HepG2 (cell line): ENCODE measurements around the gene PNLIPRP1. TPM values are rescaled to one million over a fixed set of nuclear protein-coding genes. Genes with fewer than 3 reads are reported as not detected.

Experiments used
- ATAC-seq: fragments of 200-7000 bp; cut with Tn5 transposase; 3 replicates; pipeline ENCODE4 v1.9.1; 2020; ENCODE audit warnings: mild to moderate bottlenecking, moderate library complexity
- BruUV-seq: library from RNA; stranded (reverse); fragments of 400-500 nt; replicated peaks from 2 replicates; lab custom pipeline; 2021; lab: Mats Ljungman, UMichigan
- CTCF ChIA-PET: fragments of 300-600 bp; formaldehyde crosslinking; extraction: SDS; loops from one replicate; lab custom pipeline; 2021; ENCODE audit warnings: low total read pairs, inconsistent platforms, low intra/inter-chr PET ratio; lab: Yijun Ruan, JAX
- POLR2A ChIA-PET: fragments of 350-600 bp; sonication (Branson Sonifier 250); formaldehyde crosslinking; loops from one replicate; lab custom pipeline; 2020; ENCODE audit warnings: antibody characterized with exemption, inconsistent platforms; lab: Yijun Ruan, JAX
- DNase-seq: peaks from one replicate; pipeline ENCODE4 v3.0.0-alpha.2; 2015; ENCODE audit warnings: low spot score
- FAIRE-seq: peaks from 3 replicates; lab custom pipeline; 2011; peaks lifted over from hg19 to GRCh38; lab: Jason Lieb, UNC
- H2AFZ ChIP-seq: one replicate; pipeline ENCODE4 v1.6.1; 2011; ENCODE audit warnings: low read length, inconsistent platforms
- H3K27ac ChIP-seq: fragments of 300-600 bp; 3 replicates; pipeline ENCODE4 v1.8.0; 2011; ENCODE audit warnings: mixed run types, mild to moderate bottlenecking, mixed read lengths, low read length, inconsistent platforms; ENCODE audit not compliant: insufficient read depth; ENCODE audit errors: extremely low read length
- H3K27me3 ChIP-seq, 2 experiments: fragments of 200-600 bp in 1 of 2; 2 replicates in 1 of 2; 3 replicates in 1 of 2; pipeline versions ENCODE4 v1.6.0 to v1.8.0; 2011; ENCODE audit warnings: low read length in 2 of 2, mild to moderate bottlenecking in 2 of 2, moderate library complexity in 2 of 2, inconsistent platforms in 1 of 2; ENCODE audit not compliant: insufficient read depth in 2 of 2, control insufficient read depth in 1 of 2
- H3K36me3 ChIP-seq, 2 experiments: fragments of 200-600 bp in 1 of 2; replicated peaks in 1 of 2; 2 replicates in 1 of 2; 3 replicates in 1 of 2; pipeline versions ENCODE4 v1.5.1 to v1.8.0; 2011; ENCODE audit warnings: low read length in 2 of 2, inconsistent platforms in 1 of 2; ENCODE audit not compliant: insufficient read depth in 2 of 2, control insufficient read depth in 1 of 2
- H3K4me1 ChIP-seq: 2 replicates; pipeline ENCODE4 v1.5.1; 2012; ENCODE audit warnings: low read length, inconsistent platforms; ENCODE audit not compliant: insufficient read depth
- H3K4me2 ChIP-seq: 2 replicates; pipeline ENCODE4 v1.6.0; 2011; ENCODE audit warnings: low read depth, low read length, inconsistent platforms
- H3K4me3 ChIP-seq, 3 experiments: fragments of 200-600 bp in 1 of 3; sonication (generic), shearing (Covaris generic) in 1 of 3; replicated peaks in 1 of 3; 2 replicates each; pipeline ENCODE4 v1.5.1; 2011 to 2016; ENCODE audit warnings: low read length in 3 of 3, inconsistent platforms in 2 of 3, low read depth in 2 of 3, mild to moderate bottlenecking in 2 of 3, control low read depth in 1 of 3, mixed read lengths in 1 of 3; ENCODE audit not compliant: insufficient read depth in 1 of 3
- H3K79me2 ChIP-seq: one replicate; pipeline ENCODE4 v1.6.1; 2011; ENCODE audit warnings: low read length, inconsistent platforms; ENCODE audit not compliant: insufficient read depth
- H3K9ac ChIP-seq: 2 replicates; pipeline ENCODE4 v1.6.0; 2011; ENCODE audit warnings: mild to moderate bottlenecking, low read depth, low read length, inconsistent platforms; ENCODE audit not compliant: insufficient read depth
- H3K9me3 ChIP-seq: 2 replicates; pipeline ENCODE4 v1.5.1; 2012; ENCODE audit warnings: mild to moderate bottlenecking, low read length
- H4K20me1 ChIP-seq: 2 replicates; pipeline ENCODE4 v1.6.0; 2011; ENCODE audit warnings: inconsistent platforms, mild to moderate bottlenecking, low read length, moderate library complexity; ENCODE audit not compliant: insufficient read depth
- CENPT ChIP-seq: sonication (generic); formaldehyde crosslinking; IDR thresholded peaks from 2 replicates; pipeline ENCODE4 v1.8.0; 2022; ENCODE audit warnings: low read depth, mild to moderate bottlenecking, moderate library complexity, missing genetic modification reagents
- PPARG ChIP-seq: conservative IDR thresholded peaks from 2 replicates; pipeline ENCODE4 v1.6.1; 2016; ENCODE audit warnings: missing biosample characterization, missing genetic modification reagents
- RFXANK ChIP-seq: IDR thresholded peaks from 2 replicates; pipeline ENCODE4 v1.6.1; 2016
- YEATS2 ChIP-seq: sonication (generic); formaldehyde crosslinking; IDR thresholded peaks from 2 replicates; pipeline ENCODE4 v1.4.0; 2020; ENCODE audit warnings: missing genetic modification reagents, borderline replicate concordance
- WGBS: methylation state at CpG from one replicate; pipeline ENCODE4 v1.1.6; 2017; ENCODE audit warnings: low lambda C conversion rate; 5-methylcytosine and 5-hydroxymethylcytosine counted together
- in situ Hi-C: cut with HindIII; loops from 2 replicates; pipeline ENCODE4 v1.10.0; 2017; ENCODE audit warnings: low pct_unique_long_range_greater_than_20kb; ENCODE audit not compliant: extremely low pct_ligation_motif_present
- intact Hi-C: fragments of 100-400 bp; cut with micrococcal nuclease; formaldehyde crosslinking; loops from one replicate; pipeline ENCODE4 v1.10.0; 2022; ENCODE audit not compliant: unreplicated experiment
- polyA plus RNA-seq, 8 experiments: library from polyadenylated mRNA; depleted of rRNA in 3 of 8; stranded (reverse) in 7 of 8; unstranded in 1 of 8; fragments of >200 nt; fragmentation: Illumina TruSeq in 4 of 8; extraction: Trizol in 4 of 8; gene quantifications; 2 replicates each; pipeline versions ENCODE4 v1.2.1 to v1.2.3, GENCODE V29; 2011 to 2016; ENCODE audit warnings: low read depth in 4 of 8, missing spikeins in 1 of 8, mixed read lengths in 1 of 8; ENCODE audit not compliant: insufficient read depth in 1 of 8
- total RNA-seq, 5 experiments: library from RNA; depleted of rRNA; stranded (reverse); fragments of >200 nt; fragmentation: Illumina TruSeq; extraction: Trizol; gene quantifications; 2 replicates each; pipeline ENCODE4 v1.2.3, GENCODE V29; 2016; ENCODE audit warnings: low read depth in 1 of 5
- TF ChIP-seq, protein P1 (sequence below): fragments of 450-650 bp; IDR thresholded peaks from 2 replicates; pipeline ENCODE4 v1.6.1; 2016
- TF ChIP-seq, protein P2 (sequence below): IDR thresholded peaks from 2 replicates; pipeline ENCODE4 v1.4.0; 2020; ENCODE audit warnings: mild to moderate bottlenecking, missing genetic modification reagents
- TF ChIP-seq, protein P3 (sequence below): sonication (generic); formaldehyde crosslinking; IDR thresholded peaks from 2 replicates; pipeline ENCODE4 v1.5.0; 2020; ENCODE audit warnings: mild to moderate bottlenecking, missing genetic modification reagents

Gene PNLIPRP1
- total and polyA plus RNA-seq, 2 of the 13 experiments (the other 11 are each of a cell fraction or from before 2014, with no cell fraction given): not detected

- H3K9me3 ChIP-seq: no peaks in the 10 kb centered on the region
- peaks cover 2 to 24% of the 10 kb centered on the region in 2 experiments; a peak in 2 of 5 replicates for H3K27me3 ChIP-seq
- no peak for ATAC-seq
- intact Hi-C loops: no loop called here
- H4K20me1 ChIP-seq: no peaks in the 10 kb centered on the region
- in situ Hi-C loops: no loop called here
- no TSS peak for BruUV-seq
- H3K4me3 ChIP-seq: no peak overlapping the region
- POLR2A ChIA-PET: no interaction called here
- CTCF ChIA-PET: no interaction called here
- H3K4me2 ChIP-seq: no peak overlapping the region
- FAIRE-seq: no peak
- H3K9ac ChIP-seq: no peak overlapping the region
- DNase-seq: no peak
- H2AFZ ChIP-seq: no peak overlapping the region
- H3K4me1 ChIP-seq: no peaks in the 10 kb centered on the region
- 38% methylated on average over 5 of the region's 5 CpGs for WGBS
- no peaks in the 10 kb centered on the region for H3K36me3 ChIP-seq
- H3K79me2 ChIP-seq: no peaks in the 10 kb centered on the region
- TF ChIP-seq CENPT (CRISPR knock-in tag): no peak
- no peak for TF ChIP-seq RFXANK (CRISPR knock-in tag)
- TF ChIP-seq, protein P1, sequence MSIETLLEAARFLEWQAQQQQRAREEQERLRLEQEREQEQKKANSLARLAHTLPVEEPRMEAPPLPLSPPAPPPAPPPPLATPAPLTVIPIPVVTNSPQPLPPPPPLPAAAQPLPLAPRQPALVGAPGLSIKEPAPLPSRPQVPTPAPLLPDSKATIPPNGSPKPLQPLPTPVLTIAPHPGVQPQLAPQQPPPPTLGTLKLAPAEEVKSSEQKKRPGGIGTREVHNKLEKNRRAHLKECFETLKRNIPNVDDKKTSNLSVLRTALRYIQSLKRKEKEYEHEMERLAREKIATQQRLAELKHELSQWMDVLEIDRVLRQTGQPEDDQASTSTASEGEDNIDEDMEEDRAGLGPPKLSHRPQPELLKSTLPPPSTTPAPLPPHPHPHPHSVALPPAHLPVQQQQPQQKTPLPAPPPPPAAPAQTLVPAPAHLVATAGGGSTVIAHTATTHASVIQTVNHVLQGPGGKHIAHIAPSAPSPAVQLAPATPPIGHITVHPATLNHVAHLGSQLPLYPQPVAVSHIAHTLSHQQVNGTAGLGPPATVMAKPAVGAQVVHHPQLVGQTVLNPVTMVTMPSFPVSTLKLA: peak; percentile 50
- H3K27ac ChIP-seq: no peak overlapping the region
These were observed 2.5 kb downstream of the PNLIPRP1 start for GRCh38 chr10:116593139-116593740.

DNA sequence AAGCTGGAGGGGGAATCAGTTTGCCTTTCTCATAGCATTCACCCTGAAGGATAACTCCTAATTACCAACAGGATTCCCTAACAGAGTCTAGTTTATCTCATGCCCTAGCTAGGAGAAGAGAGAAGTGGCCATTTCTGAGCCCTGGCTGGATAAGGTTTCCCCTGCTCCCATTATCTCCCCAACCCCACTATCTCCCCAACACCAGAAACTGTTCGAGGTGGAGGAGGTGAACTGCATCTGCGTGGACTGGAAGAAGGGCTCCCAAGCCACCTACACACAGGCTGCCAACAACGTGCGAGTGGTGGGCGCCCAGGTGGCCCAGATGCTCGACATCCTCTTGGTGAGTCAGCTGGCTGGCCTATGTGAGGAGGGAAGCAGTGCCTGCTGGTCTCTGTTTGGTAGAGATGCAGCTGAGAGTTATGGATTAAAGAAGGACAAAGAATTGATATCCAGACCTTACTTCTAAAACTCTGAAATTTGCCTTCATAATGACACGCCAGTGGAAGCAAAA is 3.8 kb downstream of the PNLIPRP1 start:
- BruUV-seq: no TSS peak
- in situ Hi-C loops (no loop called here), intact Hi-C loops (no loop called here)
- no peak overlapping the region for H3K4me2 ChIP-seq
- no peaks in the 10 kb centered on the region for H3K79me2 ChIP-seq
- H3K9ac ChIP-seq: no peak overlapping the region
- POLR2A ChIA-PET: no interaction called here
- FAIRE-seq (no peak), ATAC-seq (no peak), DNase-seq (no peak)
- H2AFZ ChIP-seq: no peak overlapping the region
- no peak overlapping the region for H3K4me3 ChIP-seq
- TF ChIP-seq, protein P2, sequence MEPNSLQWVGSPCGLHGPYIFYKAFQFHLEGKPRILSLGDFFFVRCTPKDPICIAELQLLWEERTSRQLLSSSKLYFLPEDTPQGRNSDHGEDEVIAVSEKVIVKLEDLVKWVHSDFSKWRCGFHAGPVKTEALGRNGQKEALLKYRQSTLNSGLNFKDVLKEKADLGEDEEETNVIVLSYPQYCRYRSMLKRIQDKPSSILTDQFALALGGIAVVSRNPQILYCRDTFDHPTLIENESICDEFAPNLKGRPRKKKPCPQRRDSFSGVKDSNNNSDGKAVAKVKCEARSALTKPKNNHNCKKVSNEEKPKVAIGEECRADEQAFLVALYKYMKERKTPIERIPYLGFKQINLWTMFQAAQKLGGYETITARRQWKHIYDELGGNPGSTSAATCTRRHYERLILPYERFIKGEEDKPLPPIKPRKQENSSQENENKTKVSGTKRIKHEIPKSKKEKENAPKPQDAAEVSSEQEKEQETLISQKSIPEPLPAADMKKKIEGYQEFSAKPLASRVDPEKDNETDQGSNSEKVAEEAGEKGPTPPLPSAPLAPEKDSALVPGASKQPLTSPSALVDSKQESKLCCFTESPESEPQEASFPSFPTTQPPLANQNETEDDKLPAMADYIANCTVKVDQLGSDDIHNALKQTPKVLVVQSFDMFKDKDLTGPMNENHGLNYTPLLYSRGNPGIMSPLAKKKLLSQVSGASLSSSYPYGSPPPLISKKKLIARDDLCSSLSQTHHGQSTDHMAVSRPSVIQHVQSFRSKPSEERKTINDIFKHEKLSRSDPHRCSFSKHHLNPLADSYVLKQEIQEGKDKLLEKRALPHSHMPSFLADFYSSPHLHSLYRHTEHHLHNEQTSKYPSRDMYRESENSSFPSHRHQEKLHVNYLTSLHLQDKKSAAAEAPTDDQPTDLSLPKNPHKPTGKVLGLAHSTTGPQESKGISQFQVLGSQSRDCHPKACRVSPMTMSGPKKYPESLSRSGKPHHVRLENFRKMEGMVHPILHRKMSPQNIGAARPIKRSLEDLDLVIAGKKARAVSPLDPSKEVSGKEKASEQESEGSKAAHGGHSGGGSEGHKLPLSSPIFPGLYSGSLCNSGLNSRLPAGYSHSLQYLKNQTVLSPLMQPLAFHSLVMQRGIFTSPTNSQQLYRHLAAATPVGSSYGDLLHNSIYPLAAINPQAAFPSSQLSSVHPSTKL (CRISPR knock-in tag): no peak
- TF ChIP-seq PPARG (no peak), YEATS2 (CRISPR knock-in tag) (no peak)
- TF ChIP-seq, protein P3, sequence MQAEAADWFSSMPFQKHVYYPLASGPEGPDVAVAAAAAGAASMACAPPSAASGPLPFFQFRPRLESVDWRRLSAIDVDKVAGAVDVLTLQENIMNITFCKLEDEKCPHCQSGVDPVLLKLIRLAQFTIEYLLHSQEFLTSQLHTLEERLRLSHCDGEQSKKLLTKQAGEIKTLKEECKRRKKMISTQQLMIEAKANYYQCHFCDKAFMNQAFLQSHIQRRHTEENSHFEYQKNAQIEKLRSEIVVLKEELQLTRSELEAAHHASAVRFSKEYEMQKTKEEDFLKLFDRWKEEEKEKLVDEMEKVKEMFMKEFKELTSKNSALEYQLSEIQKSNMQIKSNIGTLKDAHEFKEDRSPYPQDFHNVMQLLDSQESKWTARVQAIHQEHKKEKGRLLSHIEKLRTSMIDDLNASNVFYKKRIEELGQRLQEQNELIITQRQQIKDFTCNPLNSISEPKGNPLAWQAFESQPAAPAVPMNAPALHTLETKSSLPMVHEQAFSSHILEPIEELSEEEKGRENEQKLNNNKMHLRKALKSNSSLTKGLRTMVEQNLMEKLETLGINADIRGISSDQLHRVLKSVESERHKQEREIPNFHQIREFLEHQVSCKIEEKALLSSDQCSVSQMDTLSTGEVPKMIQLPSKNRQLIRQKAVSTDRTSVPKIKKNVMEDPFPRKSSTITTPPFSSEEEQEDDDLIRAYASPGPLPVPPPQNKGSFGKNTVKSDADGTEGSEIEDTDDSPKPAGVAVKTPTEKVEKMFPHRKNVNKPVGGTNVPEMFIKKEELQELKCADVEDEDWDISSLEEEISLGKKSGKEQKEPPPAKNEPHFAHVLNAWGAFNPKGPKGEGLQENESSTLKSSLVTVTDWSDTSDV: no peak
- H3K4me1 ChIP-seq: no peaks in the 10 kb centered on the region
- no peaks in the 10 kb centered on the region for H3K9me3 ChIP-seq
- H3K27me3 ChIP-seq: peaks cover 2 to 29% of the 10 kb centered on the region in 2 experiments; a peak in 2 of 5 replicates
- CTCF ChIA-PET: no interaction called here
- H3K27ac ChIP-seq: no peak overlapping the region
- WGBS: 15% methylated on average over 7 of the region's 7 CpGs
- no peaks in the 10 kb centered on the region for H3K36me3 ChIP-seq
- no peaks in the 10 kb centered on the region for H4K20me1 ChIP-seq
